ENCODE data around the gene ATP6V1C2.

DNA sequence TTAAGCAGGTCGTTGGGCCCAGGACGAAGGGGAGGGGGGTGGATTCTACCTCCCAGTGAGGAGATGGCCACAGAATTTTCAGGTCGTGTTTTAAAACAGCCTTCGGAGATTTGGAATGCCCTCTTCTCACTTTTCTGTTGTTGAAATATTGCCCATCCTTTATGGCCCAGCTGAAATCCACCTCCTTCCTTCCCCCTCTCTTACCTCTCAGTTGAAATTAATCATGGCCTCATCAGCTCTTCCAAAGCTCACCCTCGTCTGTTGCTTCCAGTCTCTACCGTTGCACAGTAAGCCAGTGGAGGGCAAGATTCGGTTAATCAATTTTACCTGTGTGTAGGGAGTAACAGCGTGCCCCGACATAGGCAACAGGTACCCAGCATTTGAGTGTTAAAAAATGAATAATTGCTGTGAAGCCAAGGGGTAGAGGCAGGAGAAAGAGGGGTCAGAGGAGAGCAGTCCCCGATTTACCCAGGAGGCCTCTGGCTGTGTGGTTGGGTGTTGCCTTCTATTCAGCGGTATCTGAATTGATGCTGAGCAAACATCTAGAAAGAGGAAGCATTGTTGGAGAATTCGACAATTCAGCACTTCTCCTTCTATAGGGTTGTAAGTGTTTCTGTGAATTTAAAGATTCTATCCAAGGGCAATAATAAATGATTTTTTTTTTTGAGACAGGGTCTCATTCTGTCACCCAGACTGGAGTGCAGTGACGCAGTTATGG, 99.7 kb downstream of the ATP6V1C2 start:
- TF ChIP-seq EZH2 (IDR thresholded peaks at IDR 0.05) = no peak
- TF ChIP-seq MAX (IDR thresholded peaks at IDR 0.05) = no peak
- TF ChIP-seq CTCF (IDR thresholded peaks at IDR 0.05 in 2 of 3, conservative IDR thresholded peaks at IDR 0.05 in 1 of 3; ENCODE audit: borderline replicate concordance in 1 of 3, insufficient read depth in 1 of 3, low read depth in 2 of 3, low read length in 2 of 3) = no peak
- TF ChIP-seq RAD21 (IDR thresholded peaks at IDR 0.05; ENCODE audit: low read depth) = no peak
- no peak for TF ChIP-seq ZBTB33 (IDR thresholded peaks at IDR 0.05; ENCODE audit: extremely low read depth, insufficient replicate concordance, low read length)
- TF ChIP-seq CEBPB (IDR thresholded peaks at IDR 0.05; ENCODE audit: low read depth) = no peak
- no peak for TF ChIP-seq SP1 (IDR thresholded peaks at IDR 0.05; ENCODE audit: low read depth)
- TF ChIP-seq REST (IDR thresholded peaks at IDR 0.05; ENCODE audit: low read depth) = no peak
- TF ChIP-seq POLR2A (IDR thresholded peaks at IDR 0.05; ENCODE audit: borderline replicate concordance, extremely low read depth, insufficient read depth, insufficient read length) = no peak
- TF ChIP-seq ZNF274 (IDR thresholded peaks at IDR 0.05; ENCODE audit: low read depth, low read length) = no peak
- no peak for TF ChIP-seq ATF3 (IDR thresholded peaks at IDR 0.05)
- no peak for TF ChIP-seq EGR1 (IDR thresholded peaks at IDR 0.05; ENCODE audit: low read depth)
- TF ChIP-seq POLR2AphosphoS5 (IDR thresholded peaks at IDR 0.05; ENCODE audit: low read depth, low read length) = no peak
- TF ChIP-seq ZFX (IDR thresholded peaks at IDR 0.05) = no peak

Data from HCT116 (cell line).